Esophagus squamous epithelium (tissue), 4 donors: Measurements from ENCODE around the gene HNRNPM.

ENCODE experiments used
- CTCF ChIP-seq, 6 experiments: fragments of 450-650 bp in 4 of 6; fragments of 200-600 bp in 2 of 6; sonication (generic) in 2 of 6; IDR thresholded peaks; one replicate each; pipeline ENCODE4 v1.5.1; 2016 to 2019; ENCODE audit warnings: antibody characterized with exemption in 6 of 6, mild to moderate bottlenecking in 4 of 6, moderate library complexity in 4 of 6
- POLR2A ChIP-seq, 4 donors: fragments of 450-650 bp; IDR thresholded peaks; one replicate each; pipeline ENCODE4 v1.6.1; 2017; ENCODE audit warnings: antibody characterized with exemption in 4 of 4, mild to moderate bottlenecking in 4 of 4, moderate library complexity in 3 of 4

GRCh38 chr19:8511573-8512101 lies 66.9 kb downstream of the HNRNPM start:
- no peak for TF ChIP-seq POLR2A (IDR thresholded peaks at IDR 0.05)
- TF ChIP-seq CTCF (IDR thresholded peaks at IDR 0.05) = no peak
